HG02610 (cell line): ENCODE measurements around the gene SORCS2.

Experiments
- ATAC-seq: cut with Tn5 transposase; IDR thresholded peaks from one replicate; pipeline ENCODE4 v1.9.1; 2021; ENCODE audit warnings: mild to moderate bottlenecking, moderate library complexity; ENCODE audit not compliant: unreplicated experiment

SORCS2 gene

DNA sequence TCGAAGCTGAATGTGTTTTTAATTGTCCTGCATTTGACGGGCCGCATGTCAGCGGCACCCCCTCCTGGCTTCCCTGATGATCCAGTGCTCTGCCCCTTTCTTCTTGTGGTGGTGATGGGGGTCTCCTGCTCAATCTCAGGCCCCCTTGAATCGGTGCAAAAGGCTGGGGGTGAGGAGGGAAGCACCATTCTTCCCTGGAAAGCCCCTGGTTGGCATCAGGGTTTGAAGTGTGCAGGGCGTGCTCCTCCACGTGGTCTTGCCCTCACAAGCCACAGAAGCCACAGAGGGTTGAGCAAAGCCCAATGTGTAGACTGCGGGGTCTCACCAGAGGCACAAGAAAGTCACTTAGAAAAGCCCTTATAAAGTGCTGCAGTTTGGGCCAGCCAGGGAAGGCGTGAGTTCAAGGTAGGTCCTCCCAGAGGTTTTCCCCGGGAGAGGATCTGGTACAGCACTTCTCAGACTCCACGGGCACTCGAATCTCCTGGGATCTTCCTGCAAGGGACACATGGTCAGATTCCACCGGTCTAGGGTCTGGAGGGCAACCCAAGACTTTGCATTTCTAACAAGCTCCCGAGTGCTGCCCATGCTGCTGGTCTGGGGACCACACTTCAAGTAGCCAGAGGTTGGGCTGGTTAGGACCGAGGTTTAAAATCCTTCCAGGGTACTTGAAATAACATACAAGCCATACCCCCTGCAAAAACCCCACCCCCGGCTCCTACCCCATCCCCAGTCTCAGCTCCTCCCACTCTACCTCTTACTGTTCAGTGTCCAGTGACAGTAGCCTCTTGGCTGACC, 207.3 kb downstream of the SORCS2 start:
- ATAC-seq, result no peak

DNA sequence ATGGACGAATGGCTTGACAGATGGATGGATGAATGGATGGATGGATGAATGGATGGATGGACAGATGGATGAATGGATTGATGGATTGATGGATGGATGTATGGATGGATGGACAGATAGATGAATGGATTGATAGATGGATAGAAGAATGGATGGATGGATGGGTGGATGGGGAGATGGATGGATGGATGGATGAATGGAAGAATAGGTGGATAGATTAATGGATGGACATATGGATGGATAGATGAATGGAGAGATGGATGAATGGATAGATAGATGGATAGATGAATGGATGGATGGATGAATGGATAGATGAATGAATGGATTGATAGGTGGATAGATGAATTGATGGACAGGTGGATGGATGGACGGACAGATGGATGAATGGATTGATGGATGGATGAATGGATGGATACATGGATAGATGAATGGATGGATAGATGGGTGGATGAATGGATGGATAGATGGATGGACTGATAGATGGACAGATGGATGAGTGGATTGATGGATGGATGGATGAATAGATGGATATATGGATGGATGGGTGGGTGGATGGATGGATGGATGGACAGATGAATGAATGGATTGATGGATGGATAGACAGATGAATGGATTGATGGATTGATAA, 208.4 kb downstream of the SORCS2 start:
- no peak for ATAC-seq

DNA sequence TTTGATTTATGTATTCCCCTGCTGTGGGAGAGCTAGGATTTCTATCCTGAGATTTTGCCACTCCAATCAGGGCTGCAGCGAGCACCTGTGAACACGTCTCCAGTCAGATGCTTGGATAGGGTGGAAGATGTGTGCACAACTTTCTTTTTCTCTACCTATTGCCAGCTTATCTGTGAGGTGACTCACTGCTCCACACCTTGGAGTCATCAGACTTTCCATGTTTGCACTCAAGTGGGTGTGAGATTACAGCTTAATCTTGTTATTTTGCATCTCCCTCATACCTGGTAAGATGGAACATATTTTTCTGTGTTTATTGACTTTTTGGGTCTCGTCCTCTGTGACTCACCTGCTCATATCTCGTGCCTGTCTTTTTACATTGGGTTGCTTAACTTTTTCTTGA, 210.2 kb downstream of the SORCS2 start:
- ATAC-seq, result no peak

DNA sequence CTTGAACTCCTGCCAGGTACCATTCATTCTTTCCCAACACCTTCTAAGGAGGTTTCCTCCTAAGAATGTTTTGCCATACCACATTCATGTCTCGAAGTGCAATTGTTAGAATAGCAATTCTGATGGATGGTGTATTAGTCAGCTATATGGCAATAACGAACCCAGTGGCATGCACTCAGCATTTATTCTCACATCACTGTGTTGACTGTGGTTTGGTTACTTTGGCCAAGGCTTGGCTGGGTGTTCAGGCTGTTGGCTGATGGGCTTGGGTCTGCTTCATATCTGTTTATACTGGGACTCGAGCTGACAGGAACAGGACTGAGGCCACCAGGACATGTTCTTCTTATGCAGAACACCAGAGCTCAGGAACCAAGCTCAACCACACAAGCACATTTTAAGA, 210.7 kb downstream of the SORCS2 start:
- no peak for ATAC-seq

DNA sequence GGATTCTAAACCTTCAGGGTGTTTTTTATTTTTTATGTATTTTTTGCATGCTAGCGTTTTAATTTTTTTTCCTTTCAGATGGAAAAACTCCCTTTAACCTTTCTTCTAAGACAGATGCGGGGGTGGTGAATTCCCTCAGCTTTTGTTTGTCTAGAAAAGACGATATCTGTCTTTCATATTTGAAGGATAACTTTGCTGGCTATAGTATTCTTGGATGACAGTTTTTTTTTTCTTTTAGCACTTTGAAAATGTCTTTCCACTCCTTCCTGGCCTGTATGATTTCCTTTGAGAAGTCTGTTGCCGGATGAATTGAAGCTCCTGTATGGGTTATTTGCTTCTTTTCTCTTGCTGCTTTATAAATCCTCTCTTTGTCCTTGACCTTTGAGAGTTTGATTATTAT, 215.8 kb downstream of the SORCS2 start:
- ATAC-seq, result no peak

DNA sequence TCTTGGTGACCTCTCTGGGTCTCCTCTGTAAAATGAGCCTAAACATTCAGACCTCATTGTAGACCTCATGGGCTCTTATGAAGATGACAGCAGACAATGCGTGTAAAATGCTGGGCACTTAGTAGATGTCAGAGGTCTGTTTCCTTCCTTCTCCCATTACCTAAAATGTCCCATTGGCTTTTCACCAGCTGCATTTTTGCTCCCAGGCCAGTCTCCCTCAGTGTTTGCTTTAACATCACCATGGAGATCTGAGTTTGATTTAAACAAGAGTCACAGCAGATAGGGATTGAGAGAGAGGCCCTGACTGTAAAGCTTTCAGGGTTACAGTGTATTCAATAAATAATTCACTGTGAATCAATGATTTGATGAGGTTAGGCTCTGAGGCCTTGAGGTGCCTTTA, 218.1 kb downstream of the SORCS2 start:
- no peak for ATAC-seq

DNA sequence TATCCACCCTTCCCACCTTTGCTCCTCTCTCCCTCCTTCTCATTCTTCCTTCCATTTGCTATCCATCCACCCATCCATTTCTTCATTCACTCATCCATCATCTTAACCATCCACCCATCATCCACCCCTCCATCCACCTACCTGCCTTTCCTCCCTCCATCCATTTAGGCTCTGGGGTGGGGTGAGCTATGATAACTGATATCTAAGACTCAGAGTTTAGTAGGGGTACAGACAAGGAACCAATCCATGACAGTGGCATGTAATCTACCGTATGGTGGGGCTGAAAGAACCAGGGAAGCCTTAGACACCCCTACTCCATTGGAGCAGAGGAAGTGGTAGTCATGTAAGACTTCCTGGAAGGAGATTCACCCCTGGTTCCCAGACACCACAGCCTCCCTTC, 219.2 kb downstream of the SORCS2 start:
- no peak for ATAC-seq

DNA sequence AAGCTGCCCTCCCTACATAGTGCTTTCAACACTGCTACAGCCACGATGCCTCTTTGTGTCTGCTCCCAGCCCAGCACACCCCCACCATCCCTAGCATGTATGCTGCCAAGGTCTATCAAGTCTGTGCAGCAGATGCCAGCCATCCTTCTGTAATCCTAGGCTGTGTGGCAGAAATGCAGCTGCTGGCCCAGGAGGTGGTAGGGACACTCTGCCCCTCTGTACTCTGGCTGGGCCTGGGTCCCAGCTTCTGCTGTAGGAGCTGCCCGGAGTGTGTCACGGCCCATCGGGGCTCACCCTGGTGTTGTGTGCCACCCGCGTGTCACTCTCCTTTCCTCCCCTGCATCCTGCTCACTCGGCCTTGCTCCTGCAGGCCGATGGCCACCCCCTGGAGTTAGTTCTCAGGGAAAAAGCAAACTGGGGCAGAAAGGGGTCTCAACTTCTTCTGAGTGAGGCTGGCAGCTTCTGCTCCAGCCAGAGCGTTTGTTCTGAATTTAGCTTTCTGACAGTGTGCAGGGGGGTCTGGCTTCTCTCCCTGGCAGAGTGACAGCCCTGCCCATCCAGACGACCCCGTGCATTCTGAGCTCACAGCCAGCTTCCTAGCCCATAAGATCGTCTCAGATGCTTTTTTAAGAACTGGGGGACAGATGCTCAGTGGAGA, 219.7 kb downstream of the SORCS2 start:
- ATAC-seq, result no peak

DNA sequence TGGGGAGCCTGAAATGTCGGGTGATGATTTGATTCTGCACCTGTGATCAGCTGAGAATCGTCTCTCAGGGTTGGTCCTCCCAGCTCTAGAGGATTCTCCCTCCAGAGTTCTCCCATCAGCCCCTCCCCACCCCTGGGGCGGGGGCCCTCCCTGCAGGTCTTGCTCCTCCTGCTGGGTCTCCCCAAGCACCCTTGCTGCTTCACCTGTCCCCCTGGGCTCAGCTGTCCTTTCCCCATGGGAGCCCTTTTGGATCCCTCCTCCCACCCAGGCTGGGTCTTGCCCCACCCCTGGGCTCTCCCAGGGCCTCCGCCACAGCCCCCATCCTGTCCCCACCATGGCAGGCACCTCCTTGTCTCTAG, 220.2 kb downstream of the SORCS2 start:
- no peak for ATAC-seq

DNA sequence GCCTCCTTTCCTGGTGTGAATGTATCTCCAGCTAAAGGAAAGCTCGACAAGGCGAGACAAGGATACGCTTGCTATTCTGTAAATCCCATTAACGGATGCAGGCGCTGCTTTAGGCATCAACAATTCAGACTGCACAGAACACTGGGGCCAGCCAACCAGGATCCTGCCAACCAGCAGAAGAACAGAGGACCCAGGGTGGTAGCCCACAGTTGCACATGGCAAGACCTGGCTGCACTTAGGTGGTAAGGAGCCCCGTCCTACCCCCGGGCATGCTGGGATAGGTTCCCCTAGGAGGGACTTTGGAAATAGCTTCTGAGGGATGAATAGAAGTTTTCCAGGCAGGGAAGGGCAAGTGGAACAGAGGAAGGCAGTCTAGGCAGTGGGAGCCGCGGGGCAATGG, 221.7 kb downstream of the SORCS2 start:
- no peak for ATAC-seq

DNA sequence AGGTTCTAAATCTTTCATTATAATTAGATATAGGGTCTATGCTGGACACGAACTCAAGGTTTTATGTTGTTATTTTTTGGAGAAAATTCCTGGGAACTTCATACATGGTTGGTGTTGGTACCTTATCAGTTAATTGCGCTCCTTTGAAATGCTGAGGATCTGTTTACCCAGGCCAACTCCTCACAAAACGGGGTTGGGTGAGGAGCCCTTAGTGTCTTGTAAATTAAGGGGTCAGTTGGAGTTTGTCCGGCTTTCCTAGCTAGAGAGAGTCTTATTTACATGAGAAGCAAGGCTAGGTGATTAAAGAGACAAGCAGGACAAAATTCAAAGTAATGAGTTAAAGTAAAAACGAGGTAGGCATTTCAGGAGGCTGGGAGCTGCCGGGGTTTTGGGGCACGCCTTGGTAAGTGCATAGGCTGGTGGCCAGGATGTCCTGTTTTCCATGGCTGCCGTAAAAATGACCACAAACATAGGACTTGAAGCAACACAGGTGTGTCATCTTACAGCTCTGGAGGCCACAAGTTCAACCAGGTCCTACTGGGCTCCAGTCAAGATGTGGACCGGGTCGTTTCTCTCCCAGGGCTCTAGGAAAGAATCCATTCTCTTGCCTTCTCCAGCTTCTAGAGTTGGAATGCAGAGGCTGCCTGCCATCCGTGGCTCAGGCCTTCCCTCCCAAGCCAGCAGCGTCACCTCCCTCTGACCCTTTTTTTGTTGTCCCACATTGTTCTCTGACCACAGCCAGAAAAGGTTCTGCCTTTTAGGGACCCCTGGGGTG, 222.6 kb downstream of the SORCS2 start:
- no peak for ATAC-seq

DNA sequence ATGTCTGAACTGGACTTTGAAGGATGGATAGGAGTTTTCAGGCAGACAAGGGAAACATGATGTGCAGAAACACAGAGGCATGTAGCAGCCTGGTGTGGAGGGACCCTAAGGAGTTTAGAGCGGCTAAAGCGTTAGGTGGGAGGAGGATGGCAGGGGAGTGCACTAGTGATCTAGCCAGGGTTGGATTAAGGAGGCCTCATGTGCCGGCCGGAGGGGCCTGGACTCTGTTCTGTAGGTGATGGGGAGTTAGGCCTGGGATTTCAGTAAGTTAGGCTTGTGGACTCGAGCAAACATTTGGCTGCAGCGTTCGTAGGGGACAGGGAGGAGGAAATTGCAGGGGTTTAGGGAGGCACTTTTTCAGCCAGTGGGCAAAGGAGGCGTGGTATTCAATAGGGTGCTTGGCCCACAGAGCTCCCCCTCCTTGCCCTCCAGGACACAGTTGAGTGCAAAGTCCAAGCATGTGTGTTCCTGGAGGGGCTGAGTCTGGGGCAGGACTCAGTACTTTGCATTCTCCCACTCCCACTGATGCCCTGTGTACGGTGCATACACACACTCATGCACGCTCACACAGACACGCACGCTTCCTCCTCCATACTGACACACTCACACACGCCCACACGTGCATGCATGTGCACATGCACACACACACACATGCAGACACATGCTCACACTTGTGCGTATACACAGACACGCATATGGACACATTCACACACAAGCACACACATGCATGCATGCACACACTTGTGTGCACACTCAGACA, 223.8 kb downstream of the SORCS2 start:
- ATAC-seq, result no peak

DNA sequence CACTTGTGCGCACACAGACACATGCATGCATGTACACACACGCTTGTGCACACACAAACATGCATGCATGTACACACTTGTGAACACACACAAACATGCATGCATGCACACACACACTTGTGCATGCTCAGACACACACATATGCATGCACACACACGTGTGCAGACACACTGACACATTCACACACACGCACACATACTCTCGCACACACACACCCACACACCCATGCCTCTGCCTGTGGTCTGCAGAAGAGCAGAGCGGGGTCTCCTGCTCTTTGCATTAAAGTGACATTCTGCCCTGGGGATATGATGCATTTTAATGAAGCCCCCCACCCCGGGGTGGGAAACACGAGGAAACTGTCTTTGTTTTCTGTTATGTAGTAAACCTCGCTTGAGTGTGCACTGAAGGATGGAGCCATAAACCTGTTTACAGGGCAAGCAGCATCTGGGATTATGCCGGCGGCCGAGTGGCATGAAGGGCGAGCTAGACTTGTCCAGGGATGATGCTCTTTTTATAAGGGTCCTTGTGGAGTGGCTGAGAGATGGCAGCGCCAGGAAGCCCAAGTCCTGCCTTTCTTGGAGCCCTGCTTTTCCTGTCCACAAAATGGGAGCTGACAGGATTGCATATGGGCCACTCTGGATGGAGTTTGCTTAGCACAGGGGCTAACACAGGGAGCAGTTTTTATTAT, 224.6 kb downstream of the SORCS2 start:
- no peak for ATAC-seq

DNA sequence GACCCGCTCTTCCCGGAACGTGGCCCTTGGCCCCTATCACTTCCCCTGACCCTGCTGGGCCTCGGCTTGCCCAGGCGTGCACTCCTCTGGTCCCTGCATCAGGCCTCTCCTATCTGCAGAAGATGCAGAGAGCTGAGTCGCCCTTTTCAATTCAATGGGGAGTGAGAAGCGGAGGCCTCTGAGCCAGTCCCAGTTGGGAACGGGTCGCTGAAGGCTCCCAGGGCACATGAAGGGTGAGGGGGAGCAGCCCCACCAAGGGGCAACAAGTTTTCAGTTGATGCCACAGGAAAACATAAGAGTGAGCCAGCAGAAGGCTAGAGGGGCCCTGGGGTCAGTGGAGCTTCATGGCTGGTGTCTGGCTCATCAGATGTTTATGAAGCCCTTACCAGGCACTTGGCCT, 225.3 kb downstream of the SORCS2 start:
- ATAC-seq, result no peak

DNA sequence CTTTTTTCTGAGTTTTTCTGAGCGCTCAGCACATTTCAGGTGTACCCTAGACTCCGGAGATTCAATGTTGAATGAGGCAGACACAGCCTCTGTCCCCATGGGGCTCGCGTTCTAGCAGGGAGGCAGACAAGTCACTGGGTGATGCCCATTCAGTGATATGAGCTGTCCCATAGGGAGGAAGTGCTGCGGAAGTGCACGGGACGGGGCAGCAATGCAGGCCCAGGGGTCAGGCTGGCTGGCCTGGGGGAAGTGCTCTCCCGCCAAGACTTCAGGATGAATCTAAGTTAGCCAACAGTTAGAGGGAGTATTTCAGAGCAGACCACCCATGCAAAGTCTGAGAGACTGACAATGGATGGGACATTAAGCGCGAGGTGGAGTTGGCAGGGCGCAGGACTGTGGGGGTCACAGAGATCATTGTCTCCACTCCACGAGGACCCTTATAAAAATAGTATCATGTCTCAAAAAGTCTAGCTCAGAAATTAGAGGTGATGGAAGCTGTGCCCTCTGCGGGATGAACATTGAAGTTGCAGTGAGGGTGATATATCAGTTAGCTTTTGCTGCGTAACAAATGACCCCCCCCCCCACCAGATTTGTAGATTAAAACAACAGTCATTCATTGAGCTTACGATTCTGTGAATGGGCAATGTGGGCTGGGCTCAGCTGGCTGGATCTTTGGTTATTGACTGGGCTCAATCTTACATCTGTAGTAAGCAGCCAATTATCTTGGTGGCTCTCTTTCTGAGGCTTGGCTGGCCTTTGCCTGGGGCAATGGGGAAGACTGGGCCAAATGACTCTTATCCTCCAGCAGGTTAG, 226.0 kb downstream of the SORCS2 start:
- ATAC-seq, result no peak

DNA sequence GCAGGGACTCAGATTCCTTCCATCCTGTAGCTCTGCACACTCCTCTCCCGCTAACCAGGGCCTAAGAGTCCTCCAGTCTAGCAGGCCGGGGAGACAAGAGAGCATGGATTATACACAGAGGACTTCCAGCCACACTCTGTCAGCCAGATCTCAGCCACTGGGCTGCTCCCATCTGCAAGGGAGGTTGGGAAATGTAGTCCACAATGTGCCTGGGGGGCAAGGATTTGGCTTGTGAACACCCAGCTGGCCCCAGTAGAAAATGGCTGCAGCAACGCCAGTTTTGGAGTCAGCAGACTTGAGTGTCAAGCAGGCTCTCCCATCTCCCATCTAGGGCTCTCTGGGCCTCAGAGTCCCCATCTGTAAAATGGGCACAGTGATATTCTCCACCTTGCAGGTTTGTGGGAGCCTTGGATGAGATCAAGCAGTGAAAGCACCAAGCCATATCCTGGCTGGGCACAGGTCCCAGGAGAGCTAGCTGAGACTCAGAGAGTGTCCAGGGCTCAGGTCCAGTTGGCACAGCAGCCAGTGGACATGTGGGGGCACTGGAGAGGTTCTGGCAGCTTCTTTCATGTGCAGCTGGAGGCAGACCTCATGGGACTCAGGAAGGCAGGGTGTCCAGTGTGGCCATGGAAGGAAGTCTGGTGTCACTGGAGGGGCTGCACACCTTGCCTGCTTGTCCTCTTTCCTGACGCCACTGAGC, 227.8 kb downstream of the SORCS2 start:
- no peak for ATAC-seq

DNA sequence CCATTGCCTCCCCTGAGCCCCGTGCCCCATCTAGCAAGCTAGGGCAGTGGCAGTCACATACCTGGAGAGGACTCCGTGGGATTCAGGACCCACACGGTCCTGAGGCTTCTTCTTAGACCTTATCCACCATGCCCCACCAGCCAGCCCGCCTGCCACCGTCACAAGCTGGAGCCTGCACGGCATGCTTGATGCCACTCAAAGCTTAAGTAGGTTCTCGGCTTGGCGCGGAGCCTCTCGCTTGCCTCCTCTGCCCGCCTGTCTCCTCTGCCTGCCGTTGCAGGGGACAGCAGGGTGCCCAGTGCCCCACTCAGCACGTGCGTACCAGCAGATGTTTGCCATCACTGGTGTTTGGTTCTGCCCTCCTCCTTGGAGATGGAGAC, 228.3 kb downstream of the SORCS2 start:
- no peak for ATAC-seq

DNA sequence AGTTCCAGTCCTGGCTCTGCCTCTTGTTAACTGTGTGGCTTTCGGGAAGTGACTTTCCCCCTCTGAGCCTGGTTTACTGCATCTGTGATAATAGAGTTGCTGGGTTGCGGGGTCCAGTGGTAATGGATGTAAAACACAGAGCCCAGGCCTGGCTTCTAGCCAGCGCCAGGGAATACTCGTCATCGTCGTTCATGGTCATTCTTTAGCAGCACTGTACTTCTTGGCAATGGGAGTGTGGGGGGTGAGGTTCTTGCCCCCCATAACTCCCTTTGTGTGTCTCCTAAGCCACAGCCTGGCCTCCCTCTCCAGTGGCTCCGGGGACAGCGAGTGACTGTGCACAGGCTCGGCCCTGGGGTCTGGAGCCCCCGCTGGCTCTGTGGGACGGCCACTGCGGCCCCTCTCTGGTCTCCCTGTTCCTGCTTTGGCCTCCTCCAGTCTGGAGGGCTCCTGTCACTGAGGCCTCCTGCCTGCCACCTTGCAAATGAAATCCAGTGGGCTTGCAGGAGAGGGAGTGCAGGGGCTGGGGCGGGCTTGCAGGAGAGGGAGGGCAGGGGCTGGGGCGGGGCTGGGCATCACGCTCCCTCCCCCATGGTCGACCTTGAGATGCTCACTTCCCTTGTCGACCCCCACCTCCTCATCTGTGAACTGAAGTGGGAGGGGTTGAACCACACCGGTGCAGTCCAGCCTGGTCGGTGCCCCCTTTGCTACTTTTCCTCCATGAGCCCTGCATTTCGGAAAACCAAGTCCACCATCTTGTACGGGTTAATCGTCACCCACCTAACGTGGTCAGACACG, 229.2 kb downstream of the SORCS2 start:
- ATAC-seq, result no peak
